A673 (cell line): ENCODE results near the gene GALK1. TPM values are rescaled to one million over a fixed set of nuclear protein-coding genes. Genes with fewer than 3 reads are reported as not detected.

Experiments used
- BruUV-seq: library from RNA; stranded (reverse); fragments of 400-500 nt; replicated peaks from 2 replicates; lab custom pipeline; 2021; lab: Mats Ljungman, UMichigan
- CTCF ChIA-PET: fragments of 300-600 bp; sonication (Branson Sonifier 250); formaldehyde crosslinking; loops from one replicate; lab custom pipeline; 2022; ENCODE audit warnings: antibody characterized with exemption; lab: Charles Lee
- POLR2A ChIA-PET: fragments of 300-600 bp; sonication (Branson Sonifier 250); formaldehyde crosslinking; loops from one replicate; lab custom pipeline; 2022; ENCODE audit warnings: antibody characterized with exemption; ENCODE audit not compliant: low non-redundant PET; lab: Charles Lee
- DNase-seq: peaks from one replicate; pipeline ENCODE4 v3.0.0-alpha.2; 2015; ENCODE audit warnings: low spot score
- H3K27ac ChIP-seq: fragments of 200-600 bp; sonication (generic); 2 replicates; pipeline ENCODE4 v1.5.1; 2016; ENCODE audit warnings: mixed run types, low read depth, mild to moderate bottlenecking, mixed read lengths, antibody characterized with exemption, low read length; ENCODE audit not compliant: poor library complexity, severe bottlenecking
- H3K27me3 ChIP-seq: fragments of 200-600 bp; sonication (generic); replicated peaks from 2 replicates; pipeline ENCODE4 v1.6.1; 2017; ENCODE audit warnings: mixed run types, low read depth, mild to moderate bottlenecking, mixed read lengths, antibody characterized with exemption, low read length; ENCODE audit not compliant: insufficient read depth, poor library complexity
- H3K36me3 ChIP-seq: fragments of 200-600 bp; sonication (generic); 2 replicates; pipeline ENCODE4 v1.6.1; 2016; ENCODE audit warnings: mixed run types, mild to moderate bottlenecking, mixed read lengths, antibody characterized with exemption, low read length; ENCODE audit not compliant: insufficient read depth, poor library complexity, severe bottlenecking
- H3K4me1 ChIP-seq: fragments of 200-600 bp; sonication (generic); 2 replicates; pipeline ENCODE4 v1.6.1; 2017; ENCODE audit warnings: mixed run types, mild to moderate bottlenecking, mixed read lengths, antibody characterized with exemption, low read length; ENCODE audit not compliant: insufficient read depth, poor library complexity, severe bottlenecking
- H3K4me3 ChIP-seq: fragments of 200-600 bp; sonication (generic); 2 replicates; pipeline ENCODE4 v1.5.1; 2016; ENCODE audit warnings: low read depth, mixed run types, mild to moderate bottlenecking, mixed read lengths, low read length; ENCODE audit not compliant: poor library complexity, severe bottlenecking
- H3K9me3 ChIP-seq: fragments of 200-600 bp; sonication (generic); 2 replicates; pipeline ENCODE4 v1.6.1; 2016; ENCODE audit warnings: mixed run types, low read depth, mild to moderate bottlenecking, mixed read lengths, antibody characterized with exemption, low read length; ENCODE audit not compliant: poor library complexity, severe bottlenecking
- CTCF ChIP-seq: fragments of 300-800, 200-600 bp; sonication (generic); conservative IDR thresholded peaks from 2 replicates; pipeline ENCODE4 v1.5.1; 2017; ENCODE audit warnings: low read depth, mild to moderate bottlenecking, antibody characterized with exemption, low read length, moderate library complexity, mixed read lengths
- EZH2 ChIP-seq: fragments of 200-600 bp; sonication (generic); IDR thresholded peaks from 2 replicates; pipeline ENCODE4 v1.6.1; 2017; ENCODE audit warnings: borderline replicate concordance, low read depth, mild to moderate bottlenecking, mixed read lengths, antibody characterized with exemption, low read length; ENCODE audit not compliant: poor library complexity, severe bottlenecking
- intact Hi-C: fragments of 100-400 bp; cut with micrococcal nuclease; formaldehyde crosslinking; loops from one replicate; pipeline ENCODE4 v1.10.0; 2022; ENCODE audit not compliant: unreplicated experiment
- microRNA-seq: library from miRNA; unstranded; fragments of <30 nt; microRNA quantifications from one replicate; pipeline ENCODE4 v1.2.0, GENCODE V29; 2021
- total RNA-seq: library from RNA; stranded (reverse); gene quantifications from 2 replicates; pipeline ENCODE4 v1.2.3, GENCODE V29; 2021

GALK1 gene
- total RNA-seq, 1 experiment from 2014 or later = 18.3 TPM

DNA sequence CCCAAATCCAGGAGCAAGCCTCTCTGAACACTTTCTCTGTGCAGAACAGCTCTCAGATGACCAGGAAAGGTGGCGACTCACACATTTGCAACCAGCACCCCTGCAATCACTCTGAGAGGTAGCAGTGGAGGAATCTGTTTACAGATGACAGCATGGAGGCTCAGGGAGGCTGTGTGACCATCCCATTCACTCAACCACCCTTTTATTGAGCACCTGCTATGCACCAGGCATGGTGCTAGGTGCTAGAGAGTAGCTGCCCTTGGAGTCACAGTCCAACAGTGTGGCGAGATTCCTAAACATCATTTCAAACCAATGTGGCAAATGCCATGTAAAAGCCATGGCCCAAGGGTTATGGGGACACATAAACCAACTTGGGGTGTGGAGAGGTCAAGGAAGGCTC, 45.3 kb downstream of the GALK1 start:
- ChIA-PET POLR2A (no interaction called here), CTCF (no interaction called here)
- Histone ChIP-seq H3K4me3 (no peak overlapping the region), H3K27me3 (peaks cover 17% of the 10 kb centered on the region), H3K9me3 (no peaks in the 10 kb centered on the region), H3K27ac (no peak overlapping the region), H3K4me1 (peaks cover 4% of the 10 kb centered on the region), H3K36me3 (no peaks in the 10 kb centered on the region)
- TF ChIP-seq CTCF = no peak
- intact Hi-C loops = no loop called here
- BruUV-seq = no TSS peak
- no peak for DNase-seq

- ChIA-PET CTCF (no interaction called here), POLR2A (no interaction called here)
- peaks cover 2% of the 10 kb centered on the region for H3K36me3 ChIP-seq
- no peaks in the 10 kb centered on the region for H3K9me3 ChIP-seq
- DNase-seq = no peak
- no peak overlapping the region for H3K27ac ChIP-seq
- no peaks in the 10 kb centered on the region for H3K4me1 ChIP-seq
- no peaks in the 10 kb centered on the region for H3K27me3 ChIP-seq
- TF ChIP-seq CTCF (no peak), EZH2 (no peak)
- H3K4me3 ChIP-seq = no peak overlapping the region
- intact Hi-C loops = no loop called here
- no TSS peak for BruUV-seq
These were observed 52.5 kb downstream of the GALK1 start for GRCh38 chr17:75712446-75712845.

Small RNA genes lying within 50 kb of the gene (microRNA-seq; reads per million reads assigned to microRNA genes)
- not detected for gene MIR4738

Other genes starting within 250 kb of the GALK1 start
- 32.6 and 32.7 TPM in 2 replicates for gene CASKIN2, start 249.7 kb downstream of the GALK1 start, total RNA-seq
- gene TSEN54, start 248.7 kb downstream of the GALK1 start, total RNA-seq = 36.5 and 36.6 TPM in 2 replicates
- 10.8 and 14.4 TPM in 2 replicates for gene LLGL2, start 239.5 kb downstream of the GALK1 start, total RNA-seq
- gene MYO15B, start 177.4 kb downstream of the GALK1 start, total RNA-seq = 9.3 and 14.7 TPM in 2 replicates
- 0.22 TPM in 1 of 2 replicates, not detected in the other for gene SMIM5, start 131.8 kb downstream of the GALK1 start, total RNA-seq
- 30.6 and 39.0 TPM in 2 replicates for gene RECQL5, start 98.0 kb downstream of the GALK1 start, total RNA-seq
- gene SAP30BP, start 97.9 kb downstream of the GALK1 start, total RNA-seq = 98.1 and 114 TPM in 2 replicates
- 0.95 and 2.4 TPM in 2 replicates for gene ITGB4, start 43.7 kb downstream of the GALK1 start, total RNA-seq
- 53.2 and 60.0 TPM in 2 replicates for gene UNK, start 19.6 kb upstream of the GALK1 start, total RNA-seq
- 0.37 and 2.2 TPM in 2 replicates for gene UNC13D, start 79.2 kb upstream of the GALK1 start, total RNA-seq
- gene WBP2, start 90.1 kb upstream of the GALK1 start, total RNA-seq = 70.3 and 87.5 TPM in 2 replicates
- gene TRIM47, start 113.4 kb upstream of the GALK1 start, total RNA-seq = 0.46 and 0.95 TPM in 2 replicates
- 46.1 and 47.9 TPM in 2 replicates for gene TRIM65, start 131.8 kb upstream of the GALK1 start, total RNA-seq
- gene MRPL38, start 139.7 kb upstream of the GALK1 start, total RNA-seq = 166 and 167 TPM in 2 replicates
- 34.4 and 35.6 TPM in 2 replicates for gene FBF1, start 175.8 kb upstream of the GALK1 start, total RNA-seq
- gene ACOX1, start 214.0 kb upstream of the GALK1 start, total RNA-seq = 35.0 and 39.5 TPM in 2 replicates
- 13.3 and 16.2 TPM in 2 replicates for gene TEN1, start 214.0 kb upstream of the GALK1 start, total RNA-seq
- gene CDK3, start 235.7 kb upstream of the GALK1 start, total RNA-seq = 8.5 and 10.0 TPM in 2 replicates